Stimulated activated CD4-positive, alpha-beta T cell treated with anti-CD3 and anti-CD28 coated beads, Interleukin-2, amount 100 ng/mL, for 24 hours (primary cell): ENCODE data around the gene PEX11G.
A peak's percentile ranks its signal among the peaks of the same experiment; 100 is the strongest.

ENCODE experiments used
- DNase-seq, 2 donors: peaks; one replicate each; pipeline ENCODE4 v3.0.0-alpha.2; 2020

PEX11G gene

GRCh38 chr19:7428651-7429113, 60.2 kb downstream of the PEX11G start:
- DNase-seq, result no peak

- no peak for DNase-seq
These were observed 60.9 kb downstream of the PEX11G start for GRCh38 chr19:7427944-7428343.

GRCh38 chr19:7426986-7427385, 61.8 kb downstream of the PEX11G start:
- DNase-seq, result peak; percentile 26 to 29
